Loucy (cell line): ENCODE results near the gene TACC2.

Source experiments
- H2AFZ ChIP-seq: fragments of 200-600 bp; sonication (generic); 2 replicates; pipeline ENCODE4 v1.6.0; 2016; ENCODE audit warnings: antibody characterized with exemption, mild to moderate bottlenecking, low read length, moderate library complexity
- H3F3A ChIP-seq: fragments of 200-600 bp; 2 replicates; pipeline ENCODE4 v1.6.0; 2016; ENCODE audit warnings: antibody characterized with exemption, low read depth, mild to moderate bottlenecking
- H3K27me3 ChIP-seq: fragments of 200-600 bp; sonication (generic); 2 replicates; pipeline ENCODE4 v1.6.1; 2014; ENCODE audit warnings: low read length, mild to moderate bottlenecking; ENCODE audit not compliant: insufficient read depth, poor library complexity, severe bottlenecking
- H3K36me3 ChIP-seq: fragments of 200-600 bp; sonication (generic); 2 replicates; pipeline ENCODE4 v1.6.1; 2016; ENCODE audit warnings: low read length; ENCODE audit not compliant: insufficient read depth
- H3K4me1 ChIP-seq: fragments of 200-600 bp; sonication (generic); 2 replicates; pipeline ENCODE4 v1.5.1; 2014; ENCODE audit warnings: low read length, mild to moderate bottlenecking; ENCODE audit not compliant: insufficient read depth, poor library complexity, severe bottlenecking
- H3K4me2 ChIP-seq: fragments of 200-600 bp; sonication (generic); 2 replicates; pipeline ENCODE4 v1.6.0; 2014; ENCODE audit warnings: antibody characterized with exemption, low read length, low read depth, mild to moderate bottlenecking; ENCODE audit not compliant: poor library complexity, severe bottlenecking
- H3K4me3 ChIP-seq: fragments of 200-600 bp; sonication (generic); 2 replicates; pipeline ENCODE4 v1.5.1; 2014; ENCODE audit warnings: low read length, mild to moderate bottlenecking, mixed read lengths; ENCODE audit not compliant: poor library complexity, severe bottlenecking
- H3K79me2 ChIP-seq: fragments of 200-600 bp; sonication (generic); 2 replicates; pipeline ENCODE4 v1.6.1; 2014; ENCODE audit warnings: low read length; ENCODE audit not compliant: insufficient read depth
- H3K9ac ChIP-seq: fragments of 200-600 bp; sonication (generic); 2 replicates; pipeline ENCODE4 v1.6.0; 2014; ENCODE audit warnings: mild to moderate bottlenecking, low read depth, low read length, moderate library complexity; ENCODE audit not compliant: poor library complexity, severe bottlenecking
- H3K9me2 ChIP-seq: fragments of 200-600 bp; sonication (generic); replicated peaks from 2 replicates; pipeline ENCODE4 v1.6.1; 2016; ENCODE audit warnings: low read depth, low read length, mixed read lengths
- H3K9me3 ChIP-seq: fragments of 200-600 bp; sonication (generic); 2 replicates; pipeline ENCODE4 v1.6.1; 2014; ENCODE audit warnings: mild to moderate bottlenecking, antibody characterized with exemption, low read length, low read depth; ENCODE audit not compliant: insufficient read depth
- H4K20me1 ChIP-seq: fragments of 200-600 bp; sonication (generic); 2 replicates; pipeline ENCODE4 v1.6.0; 2014; ENCODE audit warnings: antibody characterized with exemption, low read length, mild to moderate bottlenecking; ENCODE audit not compliant: insufficient read depth, poor library complexity, severe bottlenecking
- EZH2phosphoT487 ChIP-seq: fragments of 200-600 bp; IDR thresholded peaks from 2 replicates; pipeline ENCODE4 v1.6.1; 2018; ENCODE audit warnings: antibody characterized with exemption, mild to moderate bottlenecking, moderate library complexity, borderline replicate concordance
- TF ChIP-seq, protein P1 (sequence below): fragments of 200-600 bp; sonication (generic); conservative IDR thresholded peaks from 2 replicates; pipeline ENCODE4 v1.5.1; 2014; ENCODE audit warnings: mild to moderate bottlenecking, antibody characterized with exemption, low read length

The TACC2 gene

DNA sequence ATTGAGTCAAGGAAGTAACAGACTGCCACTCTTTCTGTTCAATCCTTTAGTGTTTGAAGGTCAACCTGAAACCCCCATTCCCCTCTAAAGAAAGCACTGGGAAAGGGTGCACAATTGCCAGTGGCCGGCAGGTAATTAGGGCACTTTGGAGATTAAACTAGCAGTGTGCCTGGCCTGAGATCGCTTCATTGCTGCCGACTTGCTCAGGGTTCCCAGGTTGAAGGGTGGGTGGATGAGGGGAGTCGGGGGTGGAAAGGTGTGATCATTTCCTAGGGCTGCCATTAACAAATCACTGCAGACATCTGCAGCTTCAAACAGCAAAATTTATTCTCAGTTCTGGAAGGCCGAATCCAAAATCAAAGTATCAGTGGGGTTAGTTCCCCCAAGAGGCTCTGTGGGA, 265.9 kb downstream of the TACC2 start:
- Histone ChIP-seq H3K79me2 (no peaks in the 10 kb centered on the region), H4K20me1 (no peaks in the 10 kb centered on the region), H3K9me2 (no peaks in the 10 kb centered on the region), H3K9ac (no peak overlapping the region), H3F3A (no peaks in the 10 kb centered on the region), H3K4me3 (no peak overlapping the region), H3K4me1 (no peaks in the 10 kb centered on the region), H3K27me3 (no peaks in the 10 kb centered on the region), H3K4me2 (no peak overlapping the region), H3K9me3 (no peaks in the 10 kb centered on the region; the same call in 1 of the 2 replicates), H3K36me3 (no peaks in the 10 kb centered on the region), H2AFZ (no peak overlapping the region)
- no peak for TF ChIP-seq EZH2phosphoT487

DNA sequence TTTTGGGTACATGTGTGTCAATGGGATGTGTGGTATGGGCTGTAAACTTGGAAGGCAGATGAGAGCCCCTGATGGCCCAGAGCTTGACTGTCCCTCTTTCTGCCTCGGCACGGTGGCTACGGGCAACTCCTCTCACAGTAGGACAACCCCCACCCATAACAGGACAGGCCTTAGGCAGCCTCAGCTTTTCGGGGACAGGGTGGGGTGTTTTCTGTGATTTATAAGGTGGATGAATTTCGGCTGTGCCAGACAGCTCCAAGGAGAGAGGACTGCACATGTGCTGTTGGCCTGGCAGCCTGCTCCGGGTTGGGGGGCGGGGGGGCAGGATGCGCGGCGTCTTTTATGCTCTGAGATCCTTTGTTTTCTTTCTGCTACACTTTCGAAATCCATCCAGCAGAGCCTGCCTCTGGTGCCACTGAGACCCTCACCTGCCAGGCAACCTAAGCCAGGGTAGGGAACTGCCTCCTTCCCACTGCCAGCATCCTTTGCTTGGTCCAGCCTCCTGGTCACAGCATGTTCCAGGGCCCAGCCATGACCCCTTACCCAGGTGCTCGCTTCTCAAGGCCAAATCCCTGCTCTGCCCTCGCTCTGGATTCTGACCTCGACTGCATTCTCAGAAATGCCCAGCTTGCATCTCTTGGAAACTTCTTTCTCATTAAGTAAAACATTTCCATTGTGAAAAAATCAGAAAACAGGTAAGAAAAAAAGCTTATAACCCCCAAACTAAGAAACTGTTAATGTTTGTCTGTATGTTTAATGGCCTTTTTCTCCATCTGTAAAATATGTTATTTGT, 266.7 kb downstream of the TACC2 start:
- TF ChIP-seq, protein P1, sequence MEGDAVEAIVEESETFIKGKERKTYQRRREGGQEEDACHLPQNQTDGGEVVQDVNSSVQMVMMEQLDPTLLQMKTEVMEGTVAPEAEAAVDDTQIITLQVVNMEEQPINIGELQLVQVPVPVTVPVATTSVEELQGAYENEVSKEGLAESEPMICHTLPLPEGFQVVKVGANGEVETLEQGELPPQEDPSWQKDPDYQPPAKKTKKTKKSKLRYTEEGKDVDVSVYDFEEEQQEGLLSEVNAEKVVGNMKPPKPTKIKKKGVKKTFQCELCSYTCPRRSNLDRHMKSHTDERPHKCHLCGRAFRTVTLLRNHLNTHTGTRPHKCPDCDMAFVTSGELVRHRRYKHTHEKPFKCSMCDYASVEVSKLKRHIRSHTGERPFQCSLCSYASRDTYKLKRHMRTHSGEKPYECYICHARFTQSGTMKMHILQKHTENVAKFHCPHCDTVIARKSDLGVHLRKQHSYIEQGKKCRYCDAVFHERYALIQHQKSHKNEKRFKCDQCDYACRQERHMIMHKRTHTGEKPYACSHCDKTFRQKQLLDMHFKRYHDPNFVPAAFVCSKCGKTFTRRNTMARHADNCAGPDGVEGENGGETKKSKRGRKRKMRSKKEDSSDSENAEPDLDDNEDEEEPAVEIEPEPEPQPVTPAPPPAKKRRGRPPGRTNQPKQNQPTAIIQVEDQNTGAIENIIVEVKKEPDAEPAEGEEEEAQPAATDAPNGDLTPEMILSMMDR = no peak
- no peak overlapping the region for H2AFZ ChIP-seq

GRCh38 chr10:122257041-122257440, 268.1 kb downstream of the TACC2 start:
- H3K9me3 ChIP-seq = peaks cover 3% of the 10 kb centered on the region; the same call in 1 of the 2 replicates
- no peak overlapping the region for H2AFZ ChIP-seq
- H3K9me2 ChIP-seq = no peaks in the 10 kb centered on the region
- H3K36me3 ChIP-seq = no peaks in the 10 kb centered on the region
- no peak overlapping the region for H3K4me2 ChIP-seq
- H4K20me1 ChIP-seq = no peaks in the 10 kb centered on the region
- no peaks in the 10 kb centered on the region for H3K27me3 ChIP-seq
- H3K4me1 ChIP-seq = no peaks in the 10 kb centered on the region
- H3F3A ChIP-seq = no peaks in the 10 kb centered on the region
- no peak overlapping the region for H3K9ac ChIP-seq
- TF ChIP-seq, protein P1 = no peak
- no peak for TF ChIP-seq EZH2phosphoT487
- H3K79me2 ChIP-seq = no peaks in the 10 kb centered on the region
- H3K4me3 ChIP-seq = no peak overlapping the region

More for the DNA sequence above, 266.7 kb downstream of the TACC2 start:
- no peaks in the 10 kb centered on the region for H3F3A ChIP-seq
- H3K27me3 ChIP-seq = no peaks in the 10 kb centered on the region
- H3K36me3 ChIP-seq = no peaks in the 10 kb centered on the region
- no peaks in the 10 kb centered on the region for H4K20me1 ChIP-seq
- H3K4me2 ChIP-seq = no peak overlapping the region
- H3K9ac ChIP-seq = no peak overlapping the region
- H3K4me3 ChIP-seq = no peak overlapping the region
- no peaks in the 10 kb centered on the region for H3K4me1 ChIP-seq
- H3K9me2 ChIP-seq = no peaks in the 10 kb centered on the region
- no peaks in the 10 kb centered on the region for H3K79me2 ChIP-seq
- no peaks in the 10 kb centered on the region; the same call in 1 of the 2 replicates for H3K9me3 ChIP-seq
